ENCODE results near the gene COL20A1. TPM values are rescaled to one million over a fixed set of nuclear protein-coding genes. Genes with fewer than 3 reads are reported as not detected.

Gene COL20A1
- total RNA-seq, 1 experiment from 2014 or later = not detected

GRCh38 chr20:63280929-63281545 is 11.9 kb upstream of the COL20A1 start:
- no peak overlapping the region for H3K4me2 ChIP-seq (ENCODE audit: low read length)
- TF ChIP-seq EZH2 (IDR thresholded peaks at IDR 0.05; ENCODE audit: low read length, unreplicated experiment) = no peak
- TF ChIP-seq, protein P1, sequence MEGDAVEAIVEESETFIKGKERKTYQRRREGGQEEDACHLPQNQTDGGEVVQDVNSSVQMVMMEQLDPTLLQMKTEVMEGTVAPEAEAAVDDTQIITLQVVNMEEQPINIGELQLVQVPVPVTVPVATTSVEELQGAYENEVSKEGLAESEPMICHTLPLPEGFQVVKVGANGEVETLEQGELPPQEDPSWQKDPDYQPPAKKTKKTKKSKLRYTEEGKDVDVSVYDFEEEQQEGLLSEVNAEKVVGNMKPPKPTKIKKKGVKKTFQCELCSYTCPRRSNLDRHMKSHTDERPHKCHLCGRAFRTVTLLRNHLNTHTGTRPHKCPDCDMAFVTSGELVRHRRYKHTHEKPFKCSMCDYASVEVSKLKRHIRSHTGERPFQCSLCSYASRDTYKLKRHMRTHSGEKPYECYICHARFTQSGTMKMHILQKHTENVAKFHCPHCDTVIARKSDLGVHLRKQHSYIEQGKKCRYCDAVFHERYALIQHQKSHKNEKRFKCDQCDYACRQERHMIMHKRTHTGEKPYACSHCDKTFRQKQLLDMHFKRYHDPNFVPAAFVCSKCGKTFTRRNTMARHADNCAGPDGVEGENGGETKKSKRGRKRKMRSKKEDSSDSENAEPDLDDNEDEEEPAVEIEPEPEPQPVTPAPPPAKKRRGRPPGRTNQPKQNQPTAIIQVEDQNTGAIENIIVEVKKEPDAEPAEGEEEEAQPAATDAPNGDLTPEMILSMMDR (conservative IDR thresholded peaks at IDR 0.05; ENCODE audit: low read depth, low read length) = peak; percentile 57
- TF ChIP-seq EZH2phosphoT487 (IDR thresholded peaks at IDR 0.05; ENCODE audit: borderline replicate concordance, low read length) = no peak
- H3K4me3 ChIP-seq (ENCODE audit: low read length) = no peak overlapping the region
- POLR2A ChIA-PET (ENCODE audit: unreplicated experiment) = no interaction called here
- H4K20me1 ChIP-seq (ENCODE audit: low read length) = peaks cover 5% of the 10 kb centered on the region; the same call in 1 of the 2 replicates
- H3K27ac ChIP-seq (ENCODE audit: low read length) = no peak overlapping the region
- no peaks in the 10 kb centered on the region for H3K27me3 ChIP-seq (ENCODE audit: low read length)
- H3K9me3 ChIP-seq (ENCODE audit: low read length) = no peaks in the 10 kb centered on the region
- H3F3A ChIP-seq (ENCODE audit: low read length, unreplicated experiment) = no peaks in the 10 kb centered on the region
- H3K79me2 ChIP-seq (ENCODE audit: low read length) = peaks cover 19% of the 10 kb centered on the region
- H2AFZ ChIP-seq (ENCODE audit: low read length) = no peak overlapping the region
- ATAC-seq = peak; percentile 29
- CTCF ChIA-PET = no interaction called here
- BruUV-seq (replicated peaks) = no TSS peak
- H3K9me2 ChIP-seq (replicated peaks; ENCODE audit: low read length) = no peaks in the 10 kb centered on the region
- peaks cover 34% of the 10 kb centered on the region; the same call in 1 of the 2 replicates for H3K36me3 ChIP-seq (ENCODE audit: low read depth, low read length)
- intact Hi-C loops (cut with micrococcal nuclease) = no loop called here
- no peak overlapping the region for H3K9ac ChIP-seq (ENCODE audit: low read length)
- H3K4me1 ChIP-seq (ENCODE audit: insufficient read depth, low read length) = no peaks in the 10 kb centered on the region
- DNase-seq = peak; percentile 15

DNA sequence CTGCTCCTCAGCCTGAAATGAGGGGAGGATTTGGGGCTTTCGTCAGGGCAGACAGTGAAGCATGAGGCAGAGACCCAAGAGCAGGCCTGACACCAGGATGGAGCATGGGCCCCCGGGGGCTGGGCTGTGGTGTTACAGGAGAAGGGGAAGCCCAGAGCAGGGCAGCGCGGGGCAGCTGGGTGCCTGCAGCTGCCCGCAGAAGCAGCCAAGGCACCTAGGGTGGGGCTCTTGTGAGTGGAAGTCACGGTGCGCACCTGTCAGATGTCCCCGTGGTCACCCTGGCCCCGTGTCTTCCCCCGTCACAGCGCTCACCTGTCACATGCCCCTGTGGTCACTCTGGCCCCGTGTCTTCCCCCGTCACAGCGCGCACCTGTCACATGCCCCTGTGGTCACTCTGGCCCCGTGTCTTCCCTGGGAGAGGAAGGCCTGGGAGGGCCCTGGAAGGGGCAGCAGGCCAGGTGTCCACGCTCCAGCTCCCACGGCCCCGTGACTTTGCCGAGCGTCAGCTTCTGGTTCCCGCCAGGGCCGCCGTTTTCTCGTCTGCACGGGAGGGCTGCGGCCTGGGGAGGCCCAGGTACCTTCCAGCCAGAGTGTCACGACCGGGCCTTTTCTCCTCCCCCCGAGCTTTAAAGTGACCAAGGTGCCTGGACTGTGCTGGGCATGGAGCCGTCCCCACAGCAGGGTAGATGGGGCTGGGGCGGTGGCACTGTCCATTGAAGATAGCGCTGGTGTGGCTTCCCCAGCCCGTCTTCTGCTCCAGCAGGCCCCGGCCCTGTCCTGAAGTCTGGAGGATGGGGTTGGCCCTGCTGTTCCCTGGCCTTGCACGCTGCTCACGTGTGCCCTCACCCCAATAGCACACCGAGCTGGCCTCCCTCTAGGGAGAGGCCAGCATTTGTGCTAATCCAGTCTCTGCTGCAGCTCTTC is 11.0 kb upstream of the COL20A1 start:
- intact Hi-C loops (cut with micrococcal nuclease) = no loop called here
- POLR2A ChIA-PET (ENCODE audit: unreplicated experiment) = no interaction called here

More for the DNA sequence above, 11.0 kb upstream of the COL20A1 start:
- Histone ChIP-seq H3K4me2 (ENCODE audit: low read length) (no peak overlapping the region), H3K9ac (ENCODE audit: low read length) (no peak overlapping the region), H4K20me1 (ENCODE audit: low read length) (no peaks in the 10 kb centered on the region; the same call in 1 of the 2 replicates), H3F3A (ENCODE audit: low read length, unreplicated experiment) (no peaks in the 10 kb centered on the region), H3K27ac (ENCODE audit: low read length) (no peak overlapping the region), H3K79me2 (ENCODE audit: low read length) (peaks cover 9% of the 10 kb centered on the region), H3K36me3 (ENCODE audit: low read depth, low read length) (peaks cover 31% of the 10 kb centered on the region; the same call in 1 of the 2 replicates), H3K4me3 (ENCODE audit: low read length) (no peak overlapping the region), H2AFZ (ENCODE audit: low read length) (no peak overlapping the region), H3K27me3 (ENCODE audit: low read length) (no peaks in the 10 kb centered on the region), H3K4me1 (ENCODE audit: insufficient read depth, low read length) (no peaks in the 10 kb centered on the region), H3K9me3 (ENCODE audit: low read length) (no peaks in the 10 kb centered on the region), H3K9me2 (replicated peaks; ENCODE audit: low read length) (no peaks in the 10 kb centered on the region)
- DNase-seq (no peak), ATAC-seq (no peak)
- CTCF ChIA-PET = no interaction called here
- BruUV-seq (replicated peaks) = no TSS peak
- TF ChIP-seq, protein P1 (conservative IDR thresholded peaks at IDR 0.05; ENCODE audit: low read depth, low read length) = no peak
- TF ChIP-seq EZH2 (IDR thresholded peaks at IDR 0.05; ENCODE audit: low read length, unreplicated experiment) (no peak), EZH2phosphoT487 (IDR thresholded peaks at IDR 0.05; ENCODE audit: borderline replicate concordance, low read length) (no peak)
